RWPE1 (cell line): ENCODE results near the gene EGFR.

Experiments used
- CTCF ChIA-PET: fragments of 350-600 bp; sonication (Branson Sonifier 250); formaldehyde crosslinking; extraction: SDS; loops from one replicate; lab custom pipeline; 2021; lab: Yijun Ruan, JAX
- POLR2A ChIA-PET: fragments of 400-600 bp; formaldehyde crosslinking; extraction: SDS; loops from one replicate; lab custom pipeline; 2020; ENCODE audit warnings: antibody characterized with exemption; ENCODE audit not compliant: low non-redundant PET; lab: Yijun Ruan, JAX
- DNase-seq: peaks from one replicate; pipeline ENCODE4 v3.0.0; 2012; ENCODE audit warnings: low spot score
- H3K27ac ChIP-seq: fragments of 450-650 bp; 2 replicates; pipeline ENCODE4 v1.5.1; 2017
- TF ChIP-seq, protein P1 (sequence below): fragments of 450-650 bp; conservative IDR thresholded peaks from 2 replicates; pipeline ENCODE4 v1.5.1; 2017; ENCODE audit warnings: low read depth, mild to moderate bottlenecking

Gene EGFR

DNA sequence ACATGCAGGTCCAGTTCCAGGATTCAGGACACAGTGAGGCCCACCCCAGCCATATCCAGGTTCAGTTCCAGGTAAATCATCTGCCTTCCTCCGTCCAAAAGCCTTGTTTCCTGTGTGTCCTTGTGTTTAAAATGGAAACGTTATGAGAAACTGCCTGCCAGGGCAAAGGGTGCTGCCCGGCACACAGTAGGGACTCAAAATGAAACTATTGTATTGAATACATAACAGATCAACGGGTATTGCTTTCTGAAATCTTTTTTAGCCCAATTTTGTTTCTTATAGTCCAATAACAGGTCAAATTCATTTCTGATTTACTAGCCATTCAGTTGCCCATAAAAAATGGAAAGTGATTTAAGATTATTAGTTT lies 115.5 kb downstream of the EGFR start:
- POLR2A ChIA-PET, result no interaction called here
- CTCF ChIA-PET, result no interaction called here
- TF ChIP-seq, protein P1, sequence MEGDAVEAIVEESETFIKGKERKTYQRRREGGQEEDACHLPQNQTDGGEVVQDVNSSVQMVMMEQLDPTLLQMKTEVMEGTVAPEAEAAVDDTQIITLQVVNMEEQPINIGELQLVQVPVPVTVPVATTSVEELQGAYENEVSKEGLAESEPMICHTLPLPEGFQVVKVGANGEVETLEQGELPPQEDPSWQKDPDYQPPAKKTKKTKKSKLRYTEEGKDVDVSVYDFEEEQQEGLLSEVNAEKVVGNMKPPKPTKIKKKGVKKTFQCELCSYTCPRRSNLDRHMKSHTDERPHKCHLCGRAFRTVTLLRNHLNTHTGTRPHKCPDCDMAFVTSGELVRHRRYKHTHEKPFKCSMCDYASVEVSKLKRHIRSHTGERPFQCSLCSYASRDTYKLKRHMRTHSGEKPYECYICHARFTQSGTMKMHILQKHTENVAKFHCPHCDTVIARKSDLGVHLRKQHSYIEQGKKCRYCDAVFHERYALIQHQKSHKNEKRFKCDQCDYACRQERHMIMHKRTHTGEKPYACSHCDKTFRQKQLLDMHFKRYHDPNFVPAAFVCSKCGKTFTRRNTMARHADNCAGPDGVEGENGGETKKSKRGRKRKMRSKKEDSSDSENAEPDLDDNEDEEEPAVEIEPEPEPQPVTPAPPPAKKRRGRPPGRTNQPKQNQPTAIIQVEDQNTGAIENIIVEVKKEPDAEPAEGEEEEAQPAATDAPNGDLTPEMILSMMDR, result no peak
- peak overlapping the region; percentile 97 for H3K27ac ChIP-seq
- no peak for DNase-seq

DNA sequence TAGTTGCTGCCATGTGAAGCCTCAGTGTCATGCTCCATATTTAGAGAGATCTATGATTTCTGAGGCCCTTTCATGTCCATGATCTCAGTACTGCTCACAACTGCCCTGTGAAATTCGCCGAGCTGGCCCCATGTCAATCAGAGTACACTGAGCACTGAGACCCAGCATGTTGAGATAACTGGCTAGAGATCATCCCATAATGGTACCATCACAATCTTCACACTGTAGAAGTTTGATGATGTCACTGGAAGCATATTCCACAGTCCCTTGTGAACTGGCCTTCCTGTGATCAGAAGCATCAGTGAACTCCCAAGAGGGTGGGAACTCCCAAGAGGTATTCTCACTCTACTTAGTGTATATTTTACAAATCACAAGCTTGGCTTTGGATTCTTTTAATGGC lies 116.0 kb downstream of the EGFR start:
- DNase-seq, result no peak
- ChIA-PET POLR2A (no interaction called here), CTCF (no interaction called here)
- H3K27ac ChIP-seq, result no peak overlapping the region
- TF ChIP-seq, protein P1, result no peak

DNA sequence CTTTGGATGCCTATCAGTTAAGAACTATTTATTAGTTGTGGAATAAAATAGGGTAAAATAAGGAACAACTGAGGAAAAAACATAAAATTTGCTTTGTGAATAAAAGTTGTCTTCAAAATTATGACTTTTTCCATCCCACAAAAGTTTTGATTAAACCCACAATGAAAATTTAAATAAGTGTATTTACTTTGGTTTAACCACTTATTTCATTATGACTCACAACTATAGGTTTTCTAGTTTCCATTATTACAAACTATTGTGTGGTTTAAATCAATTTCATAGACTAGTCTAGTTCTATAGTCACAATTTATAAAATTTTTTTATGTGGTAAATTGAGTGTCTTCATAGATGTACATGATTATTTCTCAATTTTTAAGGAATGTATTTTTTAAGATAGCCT lies 116.6 kb downstream of the EGFR start:
- ChIA-PET POLR2A (no interaction called here), CTCF (no interaction called here)
- H3K27ac ChIP-seq, result no peak overlapping the region
- TF ChIP-seq, protein P1, result no peak
- no peak for DNase-seq

DNA sequence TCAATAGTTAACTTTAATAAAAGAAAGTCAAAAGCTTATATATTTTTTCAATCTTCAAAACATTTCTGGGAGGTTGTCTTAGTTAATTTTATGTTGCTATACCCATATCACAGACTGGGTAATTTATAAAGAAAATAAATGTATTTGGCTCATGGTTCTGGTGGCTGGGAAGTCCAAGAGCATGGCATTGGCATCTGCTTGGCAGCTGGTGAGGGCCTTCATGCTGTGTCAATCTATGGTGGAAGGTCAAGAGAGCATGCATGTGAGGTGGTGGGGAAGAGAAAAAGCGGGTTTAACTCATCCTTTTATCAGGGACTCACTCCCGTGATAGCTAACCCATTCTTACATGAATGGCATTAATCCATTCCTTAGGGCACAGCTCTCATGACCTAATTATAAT lies 119.8 kb downstream of the EGFR start:
- POLR2A ChIA-PET, result no interaction called here
- CTCF ChIA-PET, result interaction anchor here (0.7 kb wide), 1 partner anchor 35 kb away, joined by 4 read pairs; no protein-coding TSS in a partner anchor
- TF ChIP-seq, protein P1, result no peak
- no peak overlapping the region for H3K27ac ChIP-seq
- no peak for DNase-seq

DNA sequence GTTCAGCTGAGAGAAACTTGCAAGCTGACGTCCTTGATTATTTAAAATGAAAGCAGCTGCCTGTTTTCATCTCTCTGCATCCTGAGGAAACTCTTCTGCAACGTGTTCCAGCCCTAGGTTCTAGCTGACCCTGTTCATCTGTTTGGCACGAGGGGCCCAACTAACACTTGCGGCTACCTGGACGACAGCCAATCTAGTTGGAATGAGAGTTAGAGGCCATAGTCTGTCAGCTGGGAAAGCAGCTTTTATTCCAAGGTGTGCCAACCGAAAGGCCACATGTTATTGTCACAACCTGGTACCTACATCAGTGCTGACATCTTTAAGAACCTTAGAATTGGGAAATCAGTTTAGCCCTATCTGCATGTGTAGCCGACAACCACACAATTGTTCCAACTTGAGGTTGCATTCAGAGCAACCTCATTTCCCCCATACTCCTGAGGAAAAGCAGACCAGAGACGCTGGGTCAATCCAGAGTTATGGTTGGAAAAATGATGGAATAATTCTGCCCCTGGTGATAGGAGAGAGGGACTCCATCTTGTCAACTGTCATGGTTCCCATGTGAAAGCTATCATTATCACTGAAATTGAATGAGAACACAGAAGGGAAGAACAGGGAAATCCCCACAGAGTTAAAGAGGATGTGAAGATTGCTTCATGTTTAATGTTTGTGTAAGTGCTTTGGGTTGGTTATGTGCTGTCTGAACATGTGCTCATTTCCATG lies 121.6 kb downstream of the EGFR start:
- TF ChIP-seq, protein P1, result no peak
- DNase-seq, result peak; percentile 50
- ChIA-PET POLR2A (no interaction called here), CTCF (interaction anchor here (0.7 kb wide), 1 partner anchor 74 kb away, joined by 3 read pairs; no protein-coding TSS in a partner anchor)
- H3K27ac ChIP-seq, result peak overlapping the region; percentile 53

DNA sequence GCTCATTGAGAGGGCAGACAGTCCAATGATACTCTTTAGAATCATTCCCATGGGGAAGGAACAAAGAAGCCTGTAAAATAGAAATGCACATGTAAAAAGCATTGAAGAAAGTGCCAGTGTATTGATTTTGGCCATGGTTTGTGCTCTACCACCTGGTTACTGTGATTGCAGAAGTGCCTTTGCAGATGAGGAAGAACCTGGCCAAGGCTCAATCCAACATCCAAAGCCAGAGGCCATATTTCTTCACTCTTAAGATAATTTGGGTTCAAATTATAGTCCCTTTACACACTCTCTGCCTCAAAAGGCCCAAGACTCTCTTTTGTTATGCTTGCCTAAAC lies 122.1 kb downstream of the EGFR start:
- TF ChIP-seq, protein P1, result no peak
- H3K27ac ChIP-seq, result no peak overlapping the region
- ChIA-PET CTCF (no interaction called here), POLR2A (no interaction called here)
- no peak for DNase-seq
